Neural progenitor cell (in vitro differentiated cells): ENCODE measurements around the gene NXF3. TPM values are rescaled to one million over a fixed set of nuclear protein-coding genes. Genes with fewer than 3 reads are reported as not detected.
"Not testable (repeated sequence)": the region's sequence is repeated elsewhere in the genome, so short reads cannot be mapped to it uniquely, and the experiment has no call there.

ENCODE experiments used
- DNase-seq: peaks from one replicate; pipeline ENCODE4 v3.0.0-alpha.2; 2016; ENCODE audit warnings: low spot score
- H2AFZ ChIP-seq: fragments of 200-600 bp; sonication (generic); replicated peaks from 2 replicates; pipeline ENCODE4 v1.6.1; 2016; ENCODE audit warnings: antibody characterized with exemption
- H3F3A ChIP-seq: fragments of 200-600 bp; sonication (generic); 2 replicates; pipeline ENCODE4 v1.6.1; 2016; ENCODE audit warnings: antibody characterized with exemption, low read depth
- H3K27ac ChIP-seq: fragments of 200-600 bp; sonication (generic); 2 replicates; pipeline ENCODE4 v1.5.1; 2016; ENCODE audit warnings: mild to moderate bottlenecking
- H3K27me3 ChIP-seq: fragments of 200-600 bp; sonication (generic); 2 replicates; pipeline ENCODE4 v1.6.1; 2016; ENCODE audit warnings: mild to moderate bottlenecking, moderate library complexity
- H3K36me3 ChIP-seq: fragments of 200-600 bp; sonication (generic); 2 replicates; pipeline ENCODE4 v1.5.1; 2016
- H3K4me1 ChIP-seq: fragments of 200-600 bp; sonication (generic); 2 replicates; pipeline ENCODE4 v1.6.1; 2016; ENCODE audit warnings: mixed run types
- H3K4me2 ChIP-seq: fragments of 200-600 bp; sonication (generic); 2 replicates; pipeline ENCODE4 v1.6.1; 2016
- H3K4me3 ChIP-seq: fragments of 200-600 bp; sonication (generic); 2 replicates; pipeline ENCODE4 v1.5.1; 2016
- H3K79me2 ChIP-seq: fragments of 200-600 bp; sonication (generic); 2 replicates; pipeline ENCODE4 v1.6.1; 2016; ENCODE audit warnings: low read depth
- H3K9ac ChIP-seq: fragments of 200-600 bp; sonication (generic); 2 replicates; pipeline ENCODE4 v1.6.1; 2016
- H3K9me3 ChIP-seq: fragments of 200-600 bp; sonication (generic); 2 replicates; pipeline ENCODE4 v1.5.1; 2016; ENCODE audit warnings: low read depth
- H4K20me1 ChIP-seq: fragments of 200-600 bp; sonication (generic); 2 replicates; pipeline ENCODE4 v1.6.1; 2016; ENCODE audit warnings: low read depth
- H3K27ac Mint-ChIP-seq: 3 replicates; pipeline ENCODE4 v1.8.0; 2021; ENCODE audit warnings: mixed read lengths
- H3K27me3 Mint-ChIP-seq: 2 replicates; pipeline ENCODE4 v1.8.0; 2022; ENCODE audit warnings: low read depth, mild to moderate bottlenecking, inconsistent platforms, moderate library complexity, mixed read lengths; ENCODE audit not compliant: insufficient read depth
- H3K36me3 Mint-ChIP-seq: 3 replicates; pipeline ENCODE4 v1.8.0; 2021; ENCODE audit warnings: mixed read lengths
- H3K4me1 Mint-ChIP-seq: 3 replicates; pipeline ENCODE4 v1.8.0; 2021; ENCODE audit warnings: mixed read lengths
- H3K4me3 Mint-ChIP-seq: 3 replicates; pipeline ENCODE4 v1.8.0; 2021; ENCODE audit warnings: mild to moderate bottlenecking, moderate library complexity, mixed read lengths
- H3K9me3 Mint-ChIP-seq: 3 replicates; pipeline ENCODE4 v1.8.0; 2020; ENCODE audit warnings: mixed read lengths
- CTCF ChIP-seq: fragments of 200-600 bp; sonication (generic); IDR thresholded peaks from 2 replicates; pipeline ENCODE4 v1.5.1; 2017; ENCODE audit warnings: antibody characterized with exemption, mild to moderate bottlenecking
- EZH2 ChIP-seq: fragments of 200-600 bp; sonication (generic); IDR thresholded peaks from 2 replicates; pipeline ENCODE4 v1.6.1; 2017; ENCODE audit warnings: antibody characterized with exemption, mild to moderate bottlenecking, moderate library complexity
- EZH2phosphoT487 ChIP-seq: fragments of 200-600 bp; sonication (generic); IDR thresholded peaks from 2 replicates; pipeline ENCODE4 v1.6.1; 2017; ENCODE audit warnings: antibody characterized with exemption
- total RNA-seq: library from RNA; depleted of rRNA; stranded (reverse); fragments of >200 nt; gene quantifications from 2 replicates; pipeline ENCODE4 v1.2.3, GENCODE V29; 2015; ENCODE audit warnings: low replicate concordance

NXF3 gene
- not detected in 2 replicates for total RNA-seq

GRCh38 chrX:103092942-103093341 lies at the start of gene NXF3:
Gene NXF3, minus strand, starts transcription at chrX:103093143. Its CDS starts 120 bp downstream, at chrX:103093023.
- H3K27ac Mint-ChIP-seq = no peak within 1 kb of the TSS
- H3K4me1 ChIP-seq = no peaks in the 10 kb centered on the region
- H3K36me3 Mint-ChIP-seq = no peaks in the 10 kb centered on the region
- H3F3A ChIP-seq = no peaks in the 10 kb centered on the region
- H3K27ac ChIP-seq = no peak within 1 kb of the TSS
- no peak within 1 kb of the TSS for H3K4me3 ChIP-seq
- no peak within 1 kb of the TSS for H3K9ac ChIP-seq
- no peaks in the 10 kb centered on the region for H3K36me3 ChIP-seq
- H3K9me3 ChIP-seq = no peaks in the 10 kb centered on the region
- no peaks in the 10 kb centered on the region for H3K9me3 Mint-ChIP-seq
- peaks cover 3% of the 10 kb centered on the region for H3K4me1 Mint-ChIP-seq
- H4K20me1 ChIP-seq = no peaks in the 10 kb centered on the region
- no peak within 1 kb of the TSS for H2AFZ ChIP-seq
- no peaks in the 10 kb centered on the region for H3K27me3 ChIP-seq
- no peak for DNase-seq
- no peaks in the 10 kb centered on the region for H3K79me2 ChIP-seq
- no peak within 1 kb of the TSS for H3K4me3 Mint-ChIP-seq
- TF ChIP-seq EZH2 = no peak
- no peak for TF ChIP-seq EZH2phosphoT487
- no peak for TF ChIP-seq CTCF
- H3K4me2 ChIP-seq = no peak within 1 kb of the TSS
- no peaks in the 10 kb centered on the region for H3K27me3 Mint-ChIP-seq

GRCh38 chrX:103136528-103136927 lies 43.6 kb upstream of the NXF3 start:
- not testable (repeated sequence) for H3K36me3 ChIP-seq, H3K4me1 Mint-ChIP-seq, H3K9me3 Mint-ChIP-seq, H4K20me1 ChIP-seq, H2AFZ ChIP-seq, H3K27ac Mint-ChIP-seq, H3K27ac ChIP-seq, H3F3A ChIP-seq, H3K27me3 ChIP-seq, H3K9me3 ChIP-seq, H3K4me3 ChIP-seq, H3K79me2 ChIP-seq, DNase-seq, H3K27me3 Mint-ChIP-seq, H3K4me1 ChIP-seq, H3K4me3 Mint-ChIP-seq, H3K9ac ChIP-seq, H3K4me2 ChIP-seq, H3K36me3 Mint-ChIP-seq

- Histone ChIP-seq H3K4me1 (no peaks in the 10 kb centered on the region), H3K27me3 (no peaks in the 10 kb centered on the region), H2AFZ (no peak overlapping the region), H3K36me3 (no peaks in the 10 kb centered on the region), H3K9ac (no peak overlapping the region), H3K4me2 (no peak overlapping the region), H3K9me3 (no peaks in the 10 kb centered on the region), H3K4me3 (no peak overlapping the region), H4K20me1 (no peaks in the 10 kb centered on the region), H3F3A (no peaks in the 10 kb centered on the region), H3K27ac (no peak overlapping the region), H3K79me2 (no peaks in the 10 kb centered on the region)
- DNase-seq = no peak
- H3K9me3 Mint-ChIP-seq = peaks cover 6% of the 10 kb centered on the region
- TF ChIP-seq EZH2phosphoT487 (no peak), EZH2 (no peak), CTCF (no peak)
- no peak overlapping the region for H3K4me3 Mint-ChIP-seq
- H3K27ac Mint-ChIP-seq = no peak overlapping the region
- H3K27me3 Mint-ChIP-seq = no peaks in the 10 kb centered on the region
- no peaks in the 10 kb centered on the region for H3K4me1 Mint-ChIP-seq
- no peaks in the 10 kb centered on the region for H3K36me3 Mint-ChIP-seq
Measured at GRCh38 chrX:103124284-103124683, 31.3 kb upstream of the NXF3 start.

- H3K27me3 Mint-ChIP-seq = no peaks in the 10 kb centered on the region
- H3K36me3 Mint-ChIP-seq = no peaks in the 10 kb centered on the region
- Histone ChIP-seq H4K20me1 (no peaks in the 10 kb centered on the region), H3K79me2 (no peaks in the 10 kb centered on the region), H3K4me2 (no peak overlapping the region), H3K9me3 (no peaks in the 10 kb centered on the region), H3K4me1 (no peaks in the 10 kb centered on the region), H3K36me3 (no peaks in the 10 kb centered on the region), H2AFZ (no peak overlapping the region), H3K27ac (no peak overlapping the region), H3K9ac (no peak overlapping the region), H3K27me3 (no peaks in the 10 kb centered on the region), H3K4me3 (no peak overlapping the region), H3F3A (no peaks in the 10 kb centered on the region)
- H3K9me3 Mint-ChIP-seq = peaks cover 10% of the 10 kb centered on the region
- DNase-seq = no peak
- H3K4me1 Mint-ChIP-seq = no peaks in the 10 kb centered on the region
- no peak overlapping the region for H3K4me3 Mint-ChIP-seq
- no peak overlapping the region for H3K27ac Mint-ChIP-seq
- TF ChIP-seq EZH2 (no peak), CTCF (no peak), EZH2phosphoT487 (no peak)
Measured at GRCh38 chrX:103120748-103121147, 27.8 kb upstream of the NXF3 start.

GRCh38 chrX:103116970-103117369 lies 24.0 kb upstream of the NXF3 start:
- not testable (repeated sequence) for H3K4me3 ChIP-seq, H3K36me3 ChIP-seq, H2AFZ ChIP-seq, H3K79me2 ChIP-seq, H3F3A ChIP-seq, H3K4me3 Mint-ChIP-seq, H3K4me1 Mint-ChIP-seq, H3K9ac ChIP-seq, H3K4me1 ChIP-seq, H3K27me3 Mint-ChIP-seq, H3K27me3 ChIP-seq, H3K27ac ChIP-seq, H3K27ac Mint-ChIP-seq, H3K36me3 Mint-ChIP-seq, H3K4me2 ChIP-seq, H4K20me1 ChIP-seq, DNase-seq, H3K9me3 ChIP-seq
- peaks cover 19% of the 10 kb centered on the region for H3K9me3 Mint-ChIP-seq

GRCh38 chrX:103109497-103109896 lies 16.6 kb upstream of the NXF3 start:
- H3K79me2 ChIP-seq, H3K4me3 ChIP-seq, H3K27ac Mint-ChIP-seq, H2AFZ ChIP-seq, H3K4me2 ChIP-seq, DNase-seq, H3K27me3 Mint-ChIP-seq, H3F3A ChIP-seq, H3K4me1 ChIP-seq, H3K4me3 Mint-ChIP-seq, H3K9ac ChIP-seq, H3K27me3 ChIP-seq, H3K4me1 Mint-ChIP-seq, H3K27ac ChIP-seq, H3K36me3 ChIP-seq, H4K20me1 ChIP-seq, H3K9me3 ChIP-seq, H3K36me3 Mint-ChIP-seq: not testable (repeated sequence)
- peaks cover 43% of the 10 kb centered on the region for H3K9me3 Mint-ChIP-seq
